ENCODE data around the gene AP4S1. TPM values are rescaled to one million over a fixed set of nuclear protein-coding genes. Genes with fewer than 3 reads are reported as not detected.
A peak's percentile ranks its signal among the peaks of the same experiment; 100 is the strongest.
"Not testable (repeated sequence)": the region's sequence is repeated elsewhere in the genome, so short reads cannot be mapped to it uniquely, and the experiment has no call there.

AP4S1 gene
- total RNA-seq, 3 donors from 2014 or later, result 11.5 to 12.8 (median 12.2) TPM

DNA sequence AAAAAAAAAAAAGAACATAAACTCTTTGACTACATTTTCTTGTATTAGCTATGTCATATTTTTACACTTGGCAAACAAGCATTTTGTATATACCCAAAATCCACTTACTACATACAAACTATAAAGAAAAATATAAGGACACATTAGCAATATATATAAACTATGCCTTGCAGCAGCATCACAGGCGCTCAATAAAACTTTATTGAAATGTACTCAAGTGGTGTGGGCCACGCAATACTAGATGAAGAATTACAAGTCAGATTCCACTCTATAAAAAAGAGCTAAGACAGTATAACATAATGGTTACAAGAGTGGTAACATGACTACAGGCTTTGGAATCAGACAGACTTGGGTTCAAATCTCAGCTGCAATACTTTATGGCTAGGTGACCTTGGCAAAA is 3.1 kb upstream of the AP4S1 start:
- H3K4me1 Mint-ChIP-seq (ENCODE audit: low read depth), result peaks cover 45% of the 10 kb centered on the region
- H3K4me3 Mint-ChIP-seq, result no peak overlapping the region
- no peaks in the 10 kb centered on the region for H3K9me3 Mint-ChIP-seq
- DNase-seq (no peak), ATAC-seq (no peak)
- H3K36me3 Mint-ChIP-seq (ENCODE audit: insufficient read depth), result peaks cover 7% of the 10 kb centered on the region
- H3K27me3 Mint-ChIP-seq (ENCODE audit: low read depth), result no peaks in the 10 kb centered on the region

DNA sequence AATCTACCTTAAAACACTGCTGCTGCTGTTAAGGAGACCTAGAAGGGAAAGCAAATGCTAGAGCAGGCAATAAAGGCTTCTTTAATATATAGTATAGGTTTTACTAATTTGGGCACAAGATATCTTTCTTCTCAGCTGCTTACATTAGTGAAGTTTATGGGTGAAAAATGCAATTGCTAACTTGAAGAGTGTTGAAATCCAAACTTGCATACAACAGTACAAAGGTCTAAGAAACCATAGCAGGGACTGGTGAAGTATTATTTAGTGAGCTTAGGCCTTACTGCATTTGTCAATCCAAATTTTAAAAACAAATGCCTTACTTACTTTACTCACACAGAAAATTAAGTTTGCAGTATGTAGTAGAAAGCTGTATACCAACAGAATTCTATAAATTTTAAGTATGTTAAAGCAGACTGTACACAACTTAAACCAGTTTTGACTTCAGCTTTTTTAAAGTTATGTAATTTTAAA is 1.4 kb upstream of the AP4S1 start:
- H3K4me3 Mint-ChIP-seq, result peak overlapping the region; percentile 98
- H3K27me3 Mint-ChIP-seq (ENCODE audit: low read depth), result no peaks in the 10 kb centered on the region
- no peaks in the 10 kb centered on the region for H3K9me3 Mint-ChIP-seq
- H3K4me1 Mint-ChIP-seq (ENCODE audit: low read depth), result peaks cover 47% of the 10 kb centered on the region
- DNase-seq, result no peak
- ATAC-seq, result no peak
- peaks cover 7% of the 10 kb centered on the region for H3K36me3 Mint-ChIP-seq (ENCODE audit: insufficient read depth)

DNA sequence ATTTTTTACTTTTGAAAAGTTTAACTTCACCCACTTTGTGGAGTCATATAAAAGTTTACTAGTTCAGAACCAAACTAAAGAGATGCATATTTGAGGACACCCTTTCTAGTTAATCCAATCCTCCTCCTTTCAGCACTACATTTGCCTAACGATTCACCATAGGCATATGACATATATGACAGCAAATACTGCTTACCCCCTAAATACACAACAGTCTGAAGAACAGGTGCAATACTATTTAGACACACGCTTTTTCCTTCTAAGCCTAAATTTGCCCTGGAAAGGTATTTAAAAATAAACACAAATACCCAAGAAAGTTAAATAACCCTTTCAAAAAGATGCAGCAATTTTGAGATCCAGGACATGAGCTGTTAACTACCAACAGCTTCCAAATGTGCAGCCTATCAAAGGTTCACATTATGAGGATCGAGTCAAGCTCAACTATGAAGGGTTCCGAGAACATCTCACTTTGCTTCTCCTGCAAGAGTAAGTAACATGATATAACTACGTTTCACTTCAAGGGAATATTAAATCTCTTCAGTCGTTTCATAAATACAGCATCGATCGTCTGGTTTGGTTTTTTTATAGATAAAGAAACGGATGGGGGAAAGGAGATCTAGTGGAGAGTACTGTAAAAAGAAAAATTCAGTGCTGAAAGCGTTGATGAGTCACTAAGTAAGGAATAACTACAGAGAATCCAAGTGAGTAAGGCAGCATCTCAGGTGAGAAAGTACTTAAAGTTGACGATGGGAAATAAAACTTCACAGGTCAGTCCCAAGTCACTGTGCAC is 677 bp upstream of the AP4S1 start:
- DNase-seq, result no peak
- Mint-ChIP-seq H3K4me3 (peak overlapping the region; percentile 98), H3K27me3 (ENCODE audit: low read depth) (no peaks in the 10 kb centered on the region), H3K9me3 (no peaks in the 10 kb centered on the region), H3K36me3 (ENCODE audit: insufficient read depth) (peaks cover 7% of the 10 kb centered on the region), H3K4me1 (ENCODE audit: low read depth) (peaks cover 47% of the 10 kb centered on the region)
- ATAC-seq, result peak in 1 of 2 donors; percentile 8

DNA sequence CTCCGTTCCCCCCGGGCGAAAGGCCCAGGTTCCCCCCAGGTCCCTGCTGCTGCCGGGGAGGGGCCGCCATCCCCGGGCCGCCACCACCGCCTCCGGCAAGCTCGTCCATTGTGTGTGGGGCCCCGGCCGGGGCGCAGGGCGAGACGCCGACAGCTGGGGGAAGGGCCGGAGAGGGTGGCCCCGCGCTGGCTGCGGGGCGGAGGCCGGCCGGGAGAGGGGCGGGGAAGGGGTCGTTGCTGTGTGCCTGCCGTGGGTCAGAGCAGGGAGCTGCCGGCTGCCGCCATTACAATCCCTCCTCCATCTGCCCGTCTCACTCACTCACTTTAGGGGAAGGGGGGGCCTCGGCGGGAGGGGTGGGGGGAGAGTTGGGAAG is 614 bp downstream of the AP4S1 start, which contains the start of gene STRN3:
Gene STRN3, minus strand, starts transcription at position 303 of the 373 bp plus-strand sequence. Its CDS starts 194 bp downstream, at position 109.
- H3K4me3 Mint-ChIP-seq, result peak within 1 kb of the TSS; percentile 98
- DNase-seq, result no peak
- H3K36me3 Mint-ChIP-seq (ENCODE audit: insufficient read depth), result peaks cover 7% of the 10 kb centered on the region
- no peaks in the 10 kb centered on the region for H3K27me3 Mint-ChIP-seq (ENCODE audit: low read depth)
- peaks cover 54% of the 10 kb centered on the region for H3K4me1 Mint-ChIP-seq (ENCODE audit: low read depth)
- no peaks in the 10 kb centered on the region for H3K9me3 Mint-ChIP-seq
- ATAC-seq, result no peak

DNA sequence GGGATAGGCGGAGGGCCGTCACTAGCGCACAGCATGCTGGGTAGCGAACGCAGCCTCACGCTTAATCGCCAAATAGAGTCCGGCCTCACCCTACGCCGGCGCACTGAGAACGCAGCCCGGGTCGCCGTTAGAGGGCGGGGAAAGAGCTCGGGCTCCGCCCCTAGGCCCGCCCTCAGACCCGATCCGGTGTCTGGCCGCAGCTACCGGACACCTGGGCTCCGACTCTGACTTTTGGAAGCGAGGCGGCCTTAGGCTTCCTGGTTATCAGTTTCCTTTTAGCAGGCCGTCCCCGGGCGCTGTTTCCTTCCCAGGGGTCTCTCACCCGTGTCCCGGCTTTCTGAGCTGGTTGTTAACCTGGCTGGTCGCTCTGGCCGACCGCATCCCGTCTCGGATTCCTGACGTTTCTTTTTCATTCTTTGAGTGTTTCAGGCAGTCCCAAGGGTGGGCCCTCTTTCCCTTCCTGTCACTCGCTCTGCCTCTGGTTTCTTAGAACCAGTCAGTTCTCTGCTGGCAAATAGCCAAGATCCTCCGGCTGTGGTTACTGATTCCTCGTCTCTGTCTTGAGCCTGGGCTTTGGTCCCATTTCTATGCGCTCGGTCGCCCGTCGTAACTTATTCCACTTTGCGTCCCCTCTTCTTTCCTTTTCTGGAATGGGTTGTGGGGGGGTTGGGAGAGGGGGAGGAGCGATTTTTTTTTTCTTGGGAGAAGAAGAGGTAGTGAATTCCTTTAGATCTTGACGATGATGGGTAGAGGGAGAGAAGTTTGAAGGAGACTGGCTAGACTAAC is 1.2 kb downstream of the AP4S1 start:
- peak; percentile 85 for DNase-seq
- Mint-ChIP-seq H3K4me1 (ENCODE audit: low read depth) (peaks cover 56% of the 10 kb centered on the region), H3K36me3 (ENCODE audit: insufficient read depth) (peaks cover 3% of the 10 kb centered on the region), H3K9me3 (no peaks in the 10 kb centered on the region), H3K27me3 (ENCODE audit: low read depth) (no peaks in the 10 kb centered on the region), H3K4me3 (peak overlapping the region; percentile 98)
- ATAC-seq, result peak; percentile 90 to 91

DNA sequence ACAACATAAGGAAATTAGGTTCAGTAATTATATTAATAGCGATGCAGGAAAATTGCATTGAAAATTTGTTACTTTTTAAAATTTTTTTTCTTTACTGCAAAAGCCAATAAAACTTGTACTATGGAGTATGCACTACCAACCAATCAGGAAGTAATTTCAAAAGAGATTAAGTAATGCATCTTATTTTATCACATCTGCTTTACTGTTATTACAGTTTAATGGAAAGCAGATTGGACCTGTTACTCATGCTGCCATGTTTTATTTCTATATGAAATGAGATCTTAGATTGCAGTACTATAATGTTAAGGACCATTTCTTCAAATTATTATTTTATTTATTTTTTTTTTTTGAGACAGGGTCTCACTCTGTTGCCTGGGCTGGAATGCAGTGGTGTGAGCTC is 2.4 kb downstream of the AP4S1 start:
- H3K36me3 Mint-ChIP-seq (ENCODE audit: insufficient read depth), result peaks cover under 1% of the 10 kb centered on the region
- no peak overlapping the region for H3K4me3 Mint-ChIP-seq
- ATAC-seq (no peak), DNase-seq (no peak)
- H3K9me3 Mint-ChIP-seq, result no peaks in the 10 kb centered on the region
- peaks cover 55% of the 10 kb centered on the region for H3K4me1 Mint-ChIP-seq (ENCODE audit: low read depth)
- H3K27me3 Mint-ChIP-seq (ENCODE audit: low read depth), result no peaks in the 10 kb centered on the region

DNA sequence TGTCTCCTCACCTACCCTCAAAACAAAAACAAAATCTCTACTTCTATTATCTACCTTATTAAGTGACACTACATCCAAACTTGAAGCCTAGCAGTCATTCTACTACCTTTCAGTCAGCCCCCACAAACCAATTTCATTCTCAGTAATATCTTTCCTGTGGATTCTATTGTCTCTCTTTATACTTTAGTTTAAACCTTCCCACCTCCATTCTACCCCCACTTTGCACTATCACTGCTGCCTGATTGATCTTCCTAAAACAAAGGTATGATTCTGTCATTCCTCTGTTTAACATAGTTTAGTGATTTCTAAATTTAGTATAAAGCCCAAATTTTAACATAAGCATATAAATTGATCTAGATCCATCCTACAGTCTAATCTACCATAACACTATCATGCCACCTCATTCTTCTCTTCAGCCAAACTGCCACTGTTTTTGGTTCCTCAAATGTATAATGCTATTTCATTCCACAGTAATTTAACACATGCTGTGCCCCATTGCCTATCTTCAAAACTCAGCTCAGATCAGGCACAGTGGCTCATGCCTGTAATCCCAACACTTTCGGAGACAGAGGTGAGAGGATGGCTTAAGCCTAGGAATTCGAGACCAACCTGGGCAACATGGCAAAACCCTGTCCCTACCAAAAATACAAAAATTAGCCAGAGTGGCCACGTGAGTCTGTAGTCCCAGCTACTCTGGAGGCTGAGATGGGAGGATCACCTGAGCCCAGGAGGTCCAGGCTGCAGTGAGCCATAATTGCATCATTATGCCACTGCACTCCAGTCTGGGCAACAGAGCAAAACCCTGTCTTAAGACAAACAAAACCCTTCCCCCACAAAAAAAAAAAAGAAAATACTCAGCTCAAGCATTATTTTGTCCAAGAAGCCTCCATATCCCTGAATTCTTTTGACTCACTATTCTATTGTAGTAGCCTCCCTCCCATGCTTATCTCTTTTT is 3.8 kb downstream of the AP4S1 start:
- Mint-ChIP-seq H3K9me3 (no peaks in the 10 kb centered on the region), H3K36me3 (ENCODE audit: insufficient read depth) (no peaks in the 10 kb centered on the region), H3K4me1 (ENCODE audit: low read depth) (peaks cover 45% of the 10 kb centered on the region), H3K27me3 (ENCODE audit: low read depth) (no peaks in the 10 kb centered on the region), H3K4me3 (no peak overlapping the region)
- DNase-seq (no peak), ATAC-seq (no peak)

DNA sequence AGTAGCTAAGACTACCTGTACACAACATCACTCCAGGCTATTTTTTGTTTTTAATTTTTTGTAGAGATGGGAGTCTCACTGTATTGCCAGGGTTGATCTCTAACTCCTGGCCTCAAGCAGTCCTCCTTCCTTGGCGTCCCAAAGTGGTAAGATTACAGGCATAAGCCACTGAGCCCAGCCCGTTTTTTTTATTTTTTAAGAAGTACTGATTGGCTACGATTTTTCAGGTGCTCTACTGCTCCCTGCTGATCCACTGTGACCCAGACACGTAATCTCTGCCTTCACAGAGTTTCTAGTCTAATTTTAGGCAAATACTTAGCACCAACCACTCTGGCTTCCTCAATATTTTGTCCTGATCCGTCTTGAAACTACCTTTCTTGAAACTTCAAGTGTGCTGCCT is 5.0 kb downstream of the AP4S1 start:
- no peaks in the 10 kb centered on the region for H3K27me3 Mint-ChIP-seq (ENCODE audit: low read depth)
- ATAC-seq, result no peak
- H3K36me3 Mint-ChIP-seq (ENCODE audit: insufficient read depth), result no peaks in the 10 kb centered on the region
- H3K4me1 Mint-ChIP-seq (ENCODE audit: low read depth), result peaks cover 37% of the 10 kb centered on the region
- no peak overlapping the region for H3K4me3 Mint-ChIP-seq
- no peak for DNase-seq
- no peaks in the 10 kb centered on the region for H3K9me3 Mint-ChIP-seq

DNA sequence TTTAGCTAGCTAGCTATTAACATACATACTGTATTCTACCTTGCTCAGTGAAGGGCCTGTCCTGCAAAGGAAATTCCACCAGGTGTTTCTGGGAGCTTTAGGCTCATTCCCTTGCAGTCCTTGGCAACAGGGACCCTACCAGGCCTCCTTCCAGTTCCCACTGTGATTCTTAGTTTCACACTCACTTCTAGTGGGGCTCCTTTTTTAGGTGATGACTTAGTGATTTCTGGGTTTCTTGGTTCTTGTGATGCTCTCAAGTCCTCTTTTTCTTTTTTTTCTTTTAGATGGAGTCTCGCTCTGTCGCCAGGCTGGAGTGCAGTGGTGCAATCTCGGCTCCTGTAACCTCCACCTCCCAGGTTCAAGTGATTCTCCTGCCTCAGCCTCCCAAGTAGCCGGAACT is 11.1 kb downstream of the AP4S1 start:
- Mint-ChIP-seq H3K4me3 (no peak overlapping the region), H3K27me3 (ENCODE audit: low read depth) (no peaks in the 10 kb centered on the region), H3K36me3 (ENCODE audit: insufficient read depth) (peaks cover 8% of the 10 kb centered on the region), H3K9me3 (no peaks in the 10 kb centered on the region), H3K4me1 (ENCODE audit: low read depth) (peaks cover 8% of the 10 kb centered on the region)
- ATAC-seq (no peak), DNase-seq (no peak)

DNA sequence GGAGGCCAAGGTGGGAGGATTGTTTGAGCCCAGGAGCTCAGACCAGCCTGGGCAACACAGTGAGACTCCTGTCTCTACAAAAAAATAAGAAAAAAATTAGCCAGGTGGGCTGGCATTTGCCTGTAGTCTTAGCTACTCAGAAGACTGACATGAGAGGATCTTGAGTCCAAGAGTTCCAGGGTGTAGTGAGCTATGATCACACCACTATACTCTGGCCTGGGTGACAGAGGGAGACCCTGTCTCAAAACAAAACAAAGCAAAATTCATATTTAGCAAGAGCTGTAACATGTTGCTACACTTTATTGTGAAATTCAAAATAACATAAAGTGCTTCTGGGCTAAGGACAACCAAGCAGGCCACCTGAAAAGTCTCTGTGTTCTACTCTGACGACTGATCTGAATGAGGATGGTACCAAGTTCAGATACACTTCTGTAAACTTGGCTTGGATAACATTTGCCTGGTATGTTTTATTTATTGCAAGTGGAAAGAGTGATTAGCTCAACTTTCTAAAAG is 12.3 kb downstream of the AP4S1 start:
- Mint-ChIP-seq H3K4me3 (no peak overlapping the region), H3K27me3 (ENCODE audit: low read depth) (no peaks in the 10 kb centered on the region), H3K36me3 (ENCODE audit: insufficient read depth) (peaks cover 8% of the 10 kb centered on the region), H3K4me1 (ENCODE audit: low read depth) (peaks cover 3% of the 10 kb centered on the region), H3K9me3 (no peaks in the 10 kb centered on the region)
- ATAC-seq, result no peak
- DNase-seq, result no peak

DNA sequence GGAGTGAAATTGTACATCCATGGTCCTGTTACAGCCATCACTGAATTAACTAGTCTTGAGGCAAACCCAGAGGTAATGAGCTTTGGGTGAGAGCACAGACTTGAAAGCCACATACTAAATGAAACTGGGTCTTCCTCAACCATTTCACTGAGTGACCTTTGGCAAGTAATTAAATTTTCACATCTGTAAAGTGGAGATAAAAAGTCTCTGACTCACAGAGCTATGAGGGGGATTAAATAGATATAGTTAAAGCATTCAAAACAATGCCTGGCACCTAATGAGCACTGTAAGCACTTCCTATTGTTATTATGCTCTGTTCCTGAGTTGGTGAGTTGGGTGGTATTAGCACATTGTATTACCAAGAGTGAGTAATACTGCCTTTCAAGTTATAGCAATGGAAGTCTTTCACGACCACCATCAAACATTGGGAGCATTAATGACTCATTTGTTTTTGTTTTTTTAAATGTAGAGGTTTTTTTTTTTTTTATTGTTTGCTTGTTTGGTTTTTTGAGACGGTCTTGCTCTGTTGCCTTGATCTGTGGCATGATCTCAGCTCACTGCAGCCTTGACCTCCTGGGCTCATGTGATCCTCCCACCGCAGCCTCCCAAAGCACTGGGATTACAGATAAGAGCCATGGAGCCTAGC is 13.2 kb downstream of the AP4S1 start:
- H3K4me1 Mint-ChIP-seq (ENCODE audit: low read depth), result no peaks in the 10 kb centered on the region
- no peaks in the 10 kb centered on the region for H3K9me3 Mint-ChIP-seq
- no peaks in the 10 kb centered on the region for H3K27me3 Mint-ChIP-seq (ENCODE audit: low read depth)
- H3K4me3 Mint-ChIP-seq, result no peak overlapping the region
- DNase-seq, result no peak
- no peak for ATAC-seq
- peaks cover 8% of the 10 kb centered on the region for H3K36me3 Mint-ChIP-seq (ENCODE audit: insufficient read depth)

DNA sequence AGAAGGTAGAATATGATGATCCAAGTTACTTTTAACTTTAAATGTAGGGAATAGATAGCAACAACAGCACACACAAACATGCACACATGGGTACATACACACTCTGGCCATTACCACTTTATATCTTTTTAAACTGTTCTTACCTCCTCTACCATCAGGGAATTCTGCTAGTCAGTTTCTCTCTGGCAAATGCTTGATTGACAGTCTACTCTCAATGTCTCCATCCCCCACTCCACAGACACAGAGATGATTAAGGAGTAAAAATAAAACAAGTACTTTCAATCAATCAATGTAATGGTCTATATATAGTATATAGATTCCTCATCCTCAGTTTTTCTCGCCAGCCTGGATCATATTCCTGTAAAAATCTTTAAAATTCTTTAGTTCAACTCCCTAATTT is 16.9 kb downstream of the AP4S1 start:
- Mint-ChIP-seq H3K27me3 (ENCODE audit: low read depth) (no peaks in the 10 kb centered on the region), H3K9me3 (no peaks in the 10 kb centered on the region), H3K4me3 (no peak overlapping the region), H3K36me3 (ENCODE audit: insufficient read depth) (peaks cover 7% of the 10 kb centered on the region), H3K4me1 (ENCODE audit: low read depth) (peaks cover 4% of the 10 kb centered on the region)
- no peak for DNase-seq
- no peak for ATAC-seq

DNA sequence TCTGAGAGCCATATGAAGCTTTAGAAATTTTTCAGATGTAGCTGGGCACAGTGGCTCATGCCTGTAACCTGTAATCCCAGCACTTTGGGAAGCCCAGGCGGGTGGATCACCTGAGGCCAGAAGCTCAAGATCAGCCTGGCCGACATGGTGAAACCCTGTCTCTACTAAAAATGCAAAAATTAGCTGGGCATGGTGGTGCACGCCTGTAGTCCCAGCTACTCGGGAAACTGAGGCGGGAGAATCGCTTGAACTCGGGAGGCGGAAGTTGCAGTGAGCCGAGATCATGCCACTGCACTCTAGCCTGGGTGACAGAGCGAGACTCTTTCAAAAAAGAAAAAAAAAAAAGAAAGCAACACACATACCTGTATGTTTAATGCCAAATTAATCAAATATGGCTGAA is 17.4 kb downstream of the AP4S1 start:
- DNase-seq; ATAC-seq; H3K9me3 Mint-ChIP-seq; H3K27me3 Mint-ChIP-seq (ENCODE audit: low read depth); H3K4me3 Mint-ChIP-seq; H3K4me1 Mint-ChIP-seq (ENCODE audit: low read depth); H3K36me3 Mint-ChIP-seq (ENCODE audit: insufficient read depth): not testable (repeated sequence)

Data from activated T-cell treated with anti-CD3 and anti-CD28 coated beads, Interleukin-2, amount 50 U/mL, for 4 hours (primary cell).